SU-DHL-6 (cell line): ENCODE data around the gene EIF4EBP3.

Experiments used
- H2AFZ ChIP-seq: fragments of 200-600 bp; sonication (generic); 2 replicates; pipeline ENCODE4 v1.6.1; 2014; ENCODE audit warnings: low read depth, mild to moderate bottlenecking, moderate library complexity, mixed read lengths, antibody characterized with exemption, low read length; ENCODE audit not compliant: severe bottlenecking
- H3F3A ChIP-seq: fragments of 200-600 bp; shearing (Covaris generic); 2 replicates; pipeline ENCODE4 v1.6.0; 2016; ENCODE audit warnings: antibody characterized with exemption, mild to moderate bottlenecking; ENCODE audit not compliant: insufficient read depth
- H3K27ac ChIP-seq: fragments of 200-600 bp; sonication (generic); 2 replicates; pipeline ENCODE4 v1.5.1; 2016; ENCODE audit warnings: low read depth, mild to moderate bottlenecking, low read length, moderate library complexity, mixed read lengths
- H3K27me3 ChIP-seq: fragments of 200-600 bp; sonication (generic), shearing (Covaris generic); 2 replicates; pipeline ENCODE4 v1.6.0; 2014; ENCODE audit warnings: mild to moderate bottlenecking, low read length
- H3K36me3 ChIP-seq: fragments of 200-600 bp; sonication (generic); 2 replicates; pipeline ENCODE4 v1.6.1; 2014; ENCODE audit warnings: mild to moderate bottlenecking, low read length, mixed read lengths
- H3K4me2 ChIP-seq: fragments of 300-600, 200-600 bp; shearing (Covaris generic), sonication (generic); 2 replicates; pipeline ENCODE4 v1.6.0; 2014; ENCODE audit warnings: low read length, low read depth, mild to moderate bottlenecking; ENCODE audit not compliant: poor library complexity, severe bottlenecking
- H3K4me3 ChIP-seq: fragments of 200-600 bp; sonication (generic); 2 replicates; pipeline ENCODE4 v1.5.1; 2014; ENCODE audit warnings: antibody characterized with exemption, low read length, mild to moderate bottlenecking, mixed read lengths; ENCODE audit not compliant: insufficient read depth, poor library complexity, severe bottlenecking
- H3K79me2 ChIP-seq: fragments of 200-600 bp; sonication (generic); 2 replicates; pipeline ENCODE4 v1.6.1; 2014; ENCODE audit warnings: mild to moderate bottlenecking, low read length, moderate library complexity; ENCODE audit not compliant: insufficient read depth
- H3K9ac ChIP-seq: fragments of 200-600 bp; sonication (generic); 2 replicates; pipeline ENCODE4 v1.7.0; 2014; ENCODE audit warnings: mild to moderate bottlenecking, low read length
- H3K9me2 ChIP-seq: fragments of 200-600 bp; sonication (generic); replicated peaks from 2 replicates; pipeline ENCODE4 v1.6.1; 2014; ENCODE audit warnings: low read length; ENCODE audit not compliant: insufficient read depth
- H3K9me3 ChIP-seq: fragments of 200-600 bp; sonication (generic); 2 replicates; pipeline ENCODE4 v1.6.1; 2014; ENCODE audit warnings: low read length, mixed read lengths; ENCODE audit not compliant: insufficient read depth
- H4K20me1 ChIP-seq: fragments of 200-600 bp; sonication (generic); 2 replicates; pipeline ENCODE4 v1.6.1; 2014; ENCODE audit warnings: low read depth, mild to moderate bottlenecking, antibody characterized with exemption, low read length, moderate library complexity, mixed read lengths
- CTCF ChIP-seq: fragments of 200-600 bp; sonication (generic); IDR thresholded peaks from one replicate; pipeline ENCODE4 v1.5.1; 2017; ENCODE audit warnings: antibody characterized with exemption, mild to moderate bottlenecking, low read length, moderate library complexity; ENCODE audit not compliant: insufficient read depth, poor library complexity, severe bottlenecking
- EZH2phosphoT487 ChIP-seq: fragments of 200-600 bp; sonication (generic), shearing (Covaris generic); conservative IDR thresholded peaks from 2 replicates; pipeline ENCODE4 v1.6.1; 2018; ENCODE audit warnings: mild to moderate bottlenecking, antibody characterized with exemption, low read length, moderate library complexity, mixed read lengths

EIF4EBP3 gene

GRCh38 chr5:140567136-140567818 is 19.8 kb downstream of the EIF4EBP3 start:
- no peak overlapping the region for H2AFZ ChIP-seq
- no peak overlapping the region for H3K4me2 ChIP-seq
- H3K9me2 ChIP-seq: no peaks in the 10 kb centered on the region
- H3K36me3 ChIP-seq: no peaks in the 10 kb centered on the region
- H3F3A ChIP-seq: no peaks in the 10 kb centered on the region
- H3K27me3 ChIP-seq: no peaks in the 10 kb centered on the region
- H4K20me1 ChIP-seq: no peaks in the 10 kb centered on the region
- H3K4me3 ChIP-seq: no peak overlapping the region
- no peaks in the 10 kb centered on the region for H3K9me3 ChIP-seq
- TF ChIP-seq CTCF (no peak), EZH2phosphoT487 (no peak)
- no peak overlapping the region for H3K27ac ChIP-seq
- no peak overlapping the region for H3K9ac ChIP-seq
- peaks cover 15% of the 10 kb centered on the region; the same call in 1 of the 2 replicates for H3K79me2 ChIP-seq

- Histone ChIP-seq H2AFZ (no peak overlapping the region), H3K36me3 (no peaks in the 10 kb centered on the region), H4K20me1 (no peaks in the 10 kb centered on the region), H3K9me3 (no peaks in the 10 kb centered on the region), H3K79me2 (peaks cover 15% of the 10 kb centered on the region; the same call in 1 of the 2 replicates), H3K4me2 (no peak overlapping the region), H3K27me3 (no peaks in the 10 kb centered on the region), H3K9me2 (no peaks in the 10 kb centered on the region), H3K9ac (no peak overlapping the region), H3F3A (no peaks in the 10 kb centered on the region), H3K4me3 (no peak overlapping the region), H3K27ac (no peak overlapping the region)
- TF ChIP-seq EZH2phosphoT487 (no peak), CTCF (no peak)
These were observed 20.4 kb downstream of the EIF4EBP3 start for GRCh38 chr5:140567871-140568270.

GRCh38 chr5:140568443-140569063 is 21.1 kb downstream of the EIF4EBP3 start:
- peaks cover 15% of the 10 kb centered on the region; the same call in 1 of the 2 replicates for H3K79me2 ChIP-seq
- H3K4me3 ChIP-seq: no peak overlapping the region
- no peaks in the 10 kb centered on the region for H3K9me3 ChIP-seq
- no peak overlapping the region for H2AFZ ChIP-seq
- no peaks in the 10 kb centered on the region for H3K27me3 ChIP-seq
- no peaks in the 10 kb centered on the region for H3K36me3 ChIP-seq
- H3K9ac ChIP-seq: no peak overlapping the region
- TF ChIP-seq CTCF (no peak), EZH2phosphoT487 (no peak)
- no peak overlapping the region for H3K27ac ChIP-seq
- H3K4me2 ChIP-seq: no peak overlapping the region
- H3K9me2 ChIP-seq: no peaks in the 10 kb centered on the region
- no peaks in the 10 kb centered on the region for H3F3A ChIP-seq
- H4K20me1 ChIP-seq: no peaks in the 10 kb centered on the region
